Suppressor macrophage treated with lipopolysaccharide for 1 hour (primary cell): ENCODE data around the gene PDXDC1.
"Not testable (repeated sequence)": the region's sequence is repeated elsewhere in the genome, so short reads cannot be mapped to it uniquely, and the experiment has no call there.

Experiments used
- DNase-seq, 3 donors: peaks; one replicate each; pipeline ENCODE4 v3.0.0-alpha.2; 2020 to 2022

The PDXDC1 gene

DNA sequence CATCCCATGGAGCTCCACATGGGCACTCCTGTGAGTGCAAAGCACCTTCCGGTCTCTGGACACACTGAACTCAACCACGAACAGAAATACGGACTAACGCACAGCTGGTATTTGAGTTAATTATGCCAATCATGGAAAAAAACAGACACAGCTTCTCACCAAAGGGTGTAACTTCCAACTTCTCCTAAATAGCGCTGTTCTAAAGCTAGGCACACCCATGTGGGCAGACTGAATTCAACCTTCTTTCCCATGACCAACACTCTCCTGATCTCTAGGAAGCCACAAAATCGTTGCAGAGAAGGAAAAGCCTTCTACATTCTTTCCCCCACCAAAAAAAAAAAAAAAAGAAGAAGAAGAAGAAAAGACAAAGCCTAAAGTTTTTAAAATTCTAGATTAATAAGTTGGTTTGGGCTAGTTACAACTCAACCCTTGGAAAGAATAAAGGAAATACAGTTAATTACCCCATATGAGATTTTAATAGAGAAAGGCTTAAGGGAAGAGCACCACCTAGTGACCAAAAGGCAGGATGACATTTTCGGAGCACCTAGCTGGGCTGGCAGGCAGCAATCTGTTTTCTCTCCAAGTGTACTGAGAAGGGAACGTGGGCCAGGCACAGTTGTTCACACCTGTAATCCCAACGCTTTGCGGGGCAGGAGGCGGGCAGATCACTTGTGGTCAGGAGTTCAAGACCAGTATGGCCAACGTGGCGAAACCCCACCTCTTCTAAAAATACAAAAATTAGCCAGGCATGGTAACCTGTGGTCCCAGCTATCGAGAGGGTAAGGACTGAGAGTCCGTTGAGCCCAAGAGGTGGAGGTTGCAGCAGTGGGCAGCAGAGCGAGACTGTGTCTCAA, 97.3 kb downstream of the PDXDC1 start:
- peak in 2 of 3 donors; percentile 21 to 35 for DNase-seq

DNA sequence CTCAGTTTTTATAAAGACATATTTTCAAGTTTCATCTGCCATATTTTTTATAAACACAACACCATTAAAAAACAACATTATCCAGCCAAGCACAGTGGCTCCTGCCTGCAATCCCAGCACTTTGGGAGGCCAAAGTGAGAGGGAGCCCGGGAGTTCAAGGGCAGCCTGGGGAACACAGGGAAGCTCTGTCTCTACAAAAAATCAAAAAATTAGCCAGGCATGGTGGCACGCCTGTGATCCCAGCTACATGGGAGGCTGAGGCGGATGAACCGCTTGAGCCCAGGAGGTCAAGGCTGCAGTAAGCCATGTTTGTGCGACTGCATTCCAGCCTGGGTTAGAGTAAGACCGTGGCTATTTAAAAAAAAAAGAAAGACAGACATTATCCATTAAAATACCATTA, 98.3 kb downstream of the PDXDC1 start:
- no peak for DNase-seq

DNA sequence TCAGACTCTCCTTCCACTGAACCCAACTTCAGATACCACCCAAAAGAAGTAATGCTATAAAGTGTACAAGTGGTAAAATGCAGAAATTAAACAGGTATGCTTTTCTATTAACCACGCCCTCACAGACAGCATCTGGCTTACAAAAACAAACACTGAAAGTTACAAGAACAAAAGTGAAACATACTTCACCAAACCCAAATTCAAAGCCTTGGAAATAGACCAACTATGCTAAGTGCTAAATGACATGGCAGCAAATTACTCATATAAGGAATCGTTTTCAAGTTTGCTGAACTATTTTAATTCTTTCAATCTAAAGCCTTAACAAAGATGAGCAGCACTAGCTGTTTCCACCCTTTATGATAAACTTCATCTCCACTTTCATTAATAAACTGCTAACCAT, 101.3 kb downstream of the PDXDC1 start:
- DNase-seq = not testable (repeated sequence)

DNA sequence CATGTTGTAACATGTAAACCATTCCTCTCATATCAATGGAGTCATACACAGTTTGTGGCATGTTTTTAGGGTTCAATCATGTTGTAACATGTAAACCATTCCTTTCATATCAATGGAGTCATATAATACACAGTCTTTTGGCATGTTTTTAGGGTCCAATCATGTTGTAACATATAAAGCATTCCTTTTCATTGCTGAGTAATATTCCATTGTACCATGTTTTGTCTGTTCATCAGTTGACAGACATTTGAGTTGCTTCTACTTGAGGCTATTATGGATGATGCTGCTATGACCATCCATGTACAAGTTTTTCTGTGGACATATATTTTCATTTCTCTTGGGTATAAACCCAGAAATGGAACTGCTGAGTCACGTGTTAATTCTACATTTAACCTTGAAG, 106.1 kb downstream of the PDXDC1 start:
- DNase-seq = not testable (repeated sequence)

- DNase-seq = not testable (repeated sequence)
Observed at GRCh38 chr16:15082788-15083187, 108.0 kb downstream of the PDXDC1 start.

DNA sequence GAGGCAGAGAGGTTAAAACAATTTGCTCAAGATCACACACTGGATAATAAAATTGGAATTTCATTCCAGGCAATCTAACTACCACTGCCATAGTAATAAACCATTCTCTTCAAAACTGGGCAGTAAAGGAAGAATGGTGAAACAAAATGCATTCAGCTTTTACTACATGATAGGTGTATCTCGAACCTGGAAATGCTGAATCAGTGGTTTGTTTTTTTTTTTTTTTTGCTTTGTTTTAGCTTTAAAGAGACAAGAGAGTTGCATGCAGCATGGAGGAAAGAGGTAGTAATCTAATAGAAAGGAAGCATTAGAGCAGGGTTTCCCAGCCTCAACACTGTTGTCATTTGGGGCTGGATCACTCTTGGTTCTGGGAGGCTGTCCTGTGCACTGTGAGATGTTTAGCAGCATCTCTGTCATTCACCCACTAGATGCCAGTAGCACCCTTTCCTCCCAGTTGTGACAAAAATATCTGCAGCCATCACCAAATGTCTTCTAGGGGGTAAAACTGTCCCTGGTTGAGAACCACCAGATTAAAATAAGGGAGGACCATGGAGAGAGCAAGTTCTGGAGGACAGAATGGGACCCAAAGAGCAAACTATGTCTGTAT, 115.9 kb downstream of the PDXDC1 start:
- DNase-seq = not testable (repeated sequence)

DNA sequence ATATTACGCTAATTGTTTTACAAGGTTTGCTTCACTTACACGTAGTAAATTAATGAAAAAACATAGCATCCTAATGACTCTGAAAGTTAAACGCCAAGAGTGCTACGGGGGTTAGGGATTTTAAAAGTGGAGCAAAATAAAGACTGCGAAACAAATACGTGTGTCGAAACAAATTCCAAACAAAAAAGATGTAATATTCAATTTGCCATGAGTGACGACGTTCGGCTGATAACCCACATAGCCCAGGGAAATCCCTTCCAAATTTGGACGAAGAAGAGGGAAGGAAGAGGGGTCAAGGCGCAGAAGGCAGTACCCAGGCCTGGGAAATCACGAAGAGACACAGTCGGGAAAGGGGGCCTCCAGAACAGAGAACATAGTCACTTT, 118.7 kb downstream of the PDXDC1 start:
- DNase-seq = peak; percentile 36 to 58 (median 52)

- peak; percentile 91 to 95 (median 93) for DNase-seq
Observed at GRCh38 chr16:15093955-15094827, 119.4 kb downstream of the PDXDC1 start, which contains the start of gene RRN3. RRN3 (minus strand) TSS chr16:15094272; CDS start chr16:15094233, 39 bp downstream.

DNA sequence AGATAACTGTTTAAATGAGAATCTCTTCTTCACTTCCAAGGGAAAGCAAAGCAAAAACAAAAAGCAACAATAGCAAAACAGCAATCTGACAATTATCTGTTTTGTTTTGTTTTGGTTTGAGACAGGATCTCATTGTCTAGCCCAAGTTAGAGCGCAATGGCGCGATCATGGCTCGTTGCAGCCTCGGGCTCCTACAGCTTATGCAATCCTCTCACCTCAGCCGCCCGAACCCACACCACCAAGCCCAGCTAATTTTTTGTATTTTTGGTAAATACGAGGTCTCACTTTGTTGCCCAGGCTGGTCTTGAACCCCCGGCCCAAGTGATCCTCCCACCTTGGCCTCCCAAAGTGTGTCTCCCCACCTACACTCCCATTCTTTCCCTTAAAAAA, 121.8 kb downstream of the PDXDC1 start:
- DNase-seq = not testable (repeated sequence)

DNA sequence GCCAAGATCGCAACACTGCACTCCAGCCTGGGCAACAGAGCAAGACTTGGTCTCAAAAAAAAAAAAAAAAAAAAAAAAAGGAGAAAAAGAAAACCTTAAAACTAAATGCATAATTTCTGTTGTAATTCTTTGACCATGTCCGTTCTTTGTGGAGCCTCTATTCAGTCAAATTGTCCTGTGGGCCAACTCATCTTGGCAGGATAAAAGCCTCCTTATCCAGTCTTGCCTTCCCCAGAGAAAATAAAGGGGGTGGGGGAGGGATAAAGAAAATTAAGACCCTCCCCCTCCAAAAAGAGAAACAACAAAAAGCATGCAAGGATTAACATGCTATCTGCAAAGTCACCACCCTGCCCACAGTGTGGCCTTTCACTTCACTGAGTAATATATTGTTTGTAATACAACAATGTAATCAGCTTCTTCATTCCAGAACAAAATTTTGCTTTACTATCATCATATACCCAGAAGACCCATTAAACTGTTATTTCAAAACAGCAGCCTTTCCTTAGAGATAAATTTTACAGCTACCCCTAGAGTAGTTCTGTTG, 124.6 kb downstream of the PDXDC1 start:
- DNase-seq = not testable (repeated sequence)

DNA sequence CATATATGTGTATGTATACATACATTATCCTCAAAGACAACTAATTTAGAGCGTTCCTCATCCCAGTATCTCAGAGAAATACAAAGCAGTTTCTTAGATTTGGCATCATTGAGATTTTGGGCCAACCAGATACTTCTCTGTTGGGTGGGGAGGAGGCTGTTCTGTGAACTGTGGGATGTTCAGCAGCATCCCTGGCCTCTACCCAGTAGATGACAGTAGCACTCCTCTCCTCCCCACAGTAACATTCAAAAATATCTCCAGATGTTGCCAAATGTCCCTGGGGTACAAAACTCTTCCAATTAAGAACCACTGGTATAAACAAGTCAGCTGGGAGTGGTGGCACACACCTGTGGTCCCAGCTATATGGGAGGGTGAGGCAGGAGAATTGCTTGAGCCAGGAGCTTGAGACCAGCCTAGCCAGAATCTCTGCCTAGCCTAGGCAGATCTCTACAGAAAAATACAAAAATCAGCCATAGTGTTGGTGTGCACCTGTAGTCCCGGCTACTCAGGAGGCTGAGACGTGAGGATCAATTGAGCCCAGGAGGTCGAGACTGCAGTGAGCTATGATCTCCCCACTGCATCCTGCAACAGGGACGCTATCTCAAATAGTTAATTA, 125.7 kb downstream of the PDXDC1 start:
- DNase-seq = not testable (repeated sequence)

DNA sequence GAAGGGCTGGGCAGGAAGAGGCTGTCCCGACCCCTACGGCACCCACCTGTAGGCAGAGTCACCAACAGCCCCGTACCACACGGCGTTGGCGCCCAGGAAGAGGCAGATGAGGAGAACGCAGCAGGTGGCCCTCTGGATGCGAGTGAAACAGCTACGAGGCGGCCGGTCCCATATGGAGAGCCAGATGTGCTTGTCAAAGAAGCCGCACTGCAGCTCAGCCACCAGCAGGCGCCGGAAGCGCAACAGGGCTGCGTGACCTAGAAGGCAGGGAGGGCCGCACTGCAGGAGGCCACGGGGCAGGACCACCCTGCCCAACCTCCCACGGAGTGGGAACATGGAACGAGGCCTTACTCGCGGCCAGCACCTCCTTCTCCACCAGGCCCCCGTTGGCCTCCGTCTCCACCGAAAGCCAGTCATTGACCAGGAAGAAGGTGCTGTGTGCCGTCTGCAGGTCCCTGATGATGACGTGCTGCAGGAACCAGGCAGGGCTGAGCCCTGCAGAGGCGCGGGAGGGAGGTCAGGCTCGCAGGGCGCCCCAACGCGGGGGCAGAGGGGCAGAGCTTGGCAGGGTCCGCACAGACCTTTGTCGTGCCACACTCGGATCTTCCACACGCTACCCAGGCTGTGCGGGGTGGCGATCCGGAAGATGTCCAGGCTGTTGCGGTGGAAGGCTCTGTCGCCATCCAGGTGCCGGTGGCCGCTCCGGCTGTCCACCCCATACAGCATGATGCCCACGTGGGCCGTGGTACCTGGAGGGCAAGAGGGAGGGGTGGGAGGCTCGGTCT, 153.0 kb downstream of the PDXDC1 start:
- not testable (repeated sequence) for DNase-seq

- not testable (repeated sequence) for DNase-seq
Observed at GRCh38 chr16:15130256-15130932, 155.6 kb downstream of the PDXDC1 start.

DNA sequence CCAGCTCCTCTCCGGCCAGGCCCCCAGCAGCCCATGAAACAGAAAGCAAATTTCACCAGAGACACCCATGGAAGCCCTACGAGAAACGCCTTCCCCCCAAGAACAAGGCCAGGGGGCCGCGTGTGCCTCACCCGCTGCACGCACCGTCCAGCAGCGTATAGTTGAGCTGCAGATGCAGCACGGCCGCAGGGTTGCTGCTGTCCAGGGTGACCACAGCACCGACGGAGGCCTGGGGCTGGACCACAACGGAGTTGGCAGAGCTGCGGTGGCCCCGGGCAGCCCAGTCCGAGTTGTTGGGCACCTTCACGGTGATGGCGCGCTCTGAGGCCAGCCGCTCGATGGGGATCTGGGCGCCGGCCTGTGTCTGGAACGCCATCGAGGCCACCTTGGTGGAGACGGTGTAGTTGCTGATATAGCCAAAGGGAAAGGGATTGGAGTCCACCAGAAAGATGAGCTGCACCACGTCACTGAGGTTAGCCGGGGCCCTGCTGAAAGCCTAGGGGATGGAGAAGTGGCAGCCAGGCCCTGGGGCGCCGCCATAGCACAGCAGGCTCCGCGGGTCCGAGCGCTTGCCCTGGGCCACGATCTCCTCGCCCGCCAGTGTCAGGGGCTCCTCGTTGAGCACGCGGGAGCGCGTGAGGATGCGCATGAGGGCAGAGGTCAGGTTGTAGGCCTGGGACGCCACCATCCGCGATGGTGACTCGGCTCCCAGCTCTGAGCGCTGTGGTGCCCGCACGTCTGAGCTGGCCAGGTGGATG, 156.3 kb downstream of the PDXDC1 start:
- not testable (repeated sequence) for DNase-seq

- not testable (repeated sequence) for DNase-seq
Observed at GRCh38 chr16:15132719-15133428, 158.0 kb downstream of the PDXDC1 start.

GRCh38 chr16:15133554-15133953, 158.7 kb downstream of the PDXDC1 start:
- DNase-seq = not testable (repeated sequence)

GRCh38 chr16:15134752-15135482, 160.1 kb downstream of the PDXDC1 start:
- DNase-seq = not testable (repeated sequence)
